ENCODE measurements around the gene CENPQ.

Gene CENPQ

DNA sequence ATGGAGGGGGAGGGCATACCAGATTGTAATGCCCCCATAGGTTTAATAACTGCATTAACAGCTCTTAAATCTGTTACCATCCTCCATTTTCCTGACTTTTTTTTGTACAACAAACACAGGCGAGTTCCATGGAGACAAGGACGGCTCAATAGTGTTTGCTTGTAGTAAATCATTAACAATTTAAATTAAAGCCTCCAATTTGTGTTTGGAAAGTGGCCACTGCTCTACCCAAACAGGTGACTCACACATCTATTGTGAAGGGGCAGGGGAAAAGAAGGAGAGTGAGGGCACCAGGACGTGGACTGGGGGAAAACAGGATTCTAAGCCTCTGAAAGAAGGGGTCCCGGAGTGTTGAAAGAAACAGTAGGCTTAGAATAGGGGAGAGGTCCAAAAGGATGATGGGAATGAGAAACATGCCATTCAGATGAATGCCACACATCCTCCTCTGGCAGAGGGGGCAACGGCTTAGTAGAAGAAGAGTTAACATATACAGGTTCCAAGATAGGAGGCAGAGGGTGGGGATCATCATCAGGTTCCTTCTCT is 43.5 kb downstream of the CENPQ start:
- no peak for DNase-seq

DNA sequence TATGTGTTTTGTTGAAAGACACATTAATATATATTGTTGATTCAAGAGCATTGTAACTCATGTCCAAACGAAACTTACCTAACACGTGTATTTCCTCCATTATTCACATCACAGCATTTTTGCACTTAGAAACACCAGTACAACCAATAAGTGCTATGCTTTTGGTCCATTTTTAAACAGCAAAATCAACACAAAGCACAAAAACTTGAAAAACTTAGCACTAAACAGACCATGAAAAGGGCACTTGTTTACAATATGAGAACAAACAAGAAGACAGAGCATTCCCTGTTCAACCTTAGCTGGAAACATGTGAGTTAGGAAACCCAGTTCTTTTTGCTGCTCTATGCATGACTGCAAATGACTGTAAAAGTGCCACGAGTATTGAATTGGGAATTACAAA is 46.2 kb downstream of the CENPQ start:
- DNase-seq = no peak

DNA sequence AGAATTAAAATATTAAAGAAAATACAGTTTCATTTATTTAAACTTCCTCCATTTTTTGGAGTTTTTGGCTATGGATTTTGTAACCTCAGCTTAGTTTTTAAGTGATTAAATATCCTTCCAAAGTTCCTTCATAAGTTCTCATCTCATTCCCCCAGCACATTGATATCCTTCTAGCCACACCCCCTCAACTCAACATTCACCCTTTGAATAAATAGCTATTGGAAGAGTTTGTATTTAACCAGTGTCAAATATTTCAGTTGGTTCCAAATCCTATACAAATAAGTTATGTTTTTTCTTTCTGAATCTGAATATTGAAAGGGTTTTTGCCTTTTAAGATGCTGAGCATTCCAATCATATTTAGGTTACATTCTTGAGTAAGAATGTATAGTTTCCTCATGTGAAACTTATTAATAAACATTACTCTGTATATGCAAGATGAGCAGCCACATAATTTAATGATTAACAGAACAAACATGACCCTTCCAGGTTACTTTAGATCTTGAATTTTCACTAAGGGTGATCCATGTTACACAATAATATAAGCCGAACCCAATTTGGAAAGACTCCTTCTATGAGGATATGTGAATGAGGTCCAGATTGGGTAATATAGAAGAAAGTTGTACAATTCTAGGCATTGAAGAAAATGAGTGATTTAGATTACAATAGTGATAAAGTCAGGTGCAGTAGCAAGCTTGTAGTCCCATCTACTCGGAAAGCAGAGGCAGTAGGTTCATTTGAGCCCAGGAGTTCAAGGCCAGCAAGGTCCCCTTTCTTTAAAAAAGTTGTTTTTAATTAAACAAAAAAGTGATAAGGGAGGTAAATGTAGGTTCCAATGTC is 50.2 kb downstream of the CENPQ start:
- no peak for DNase-seq

DNA sequence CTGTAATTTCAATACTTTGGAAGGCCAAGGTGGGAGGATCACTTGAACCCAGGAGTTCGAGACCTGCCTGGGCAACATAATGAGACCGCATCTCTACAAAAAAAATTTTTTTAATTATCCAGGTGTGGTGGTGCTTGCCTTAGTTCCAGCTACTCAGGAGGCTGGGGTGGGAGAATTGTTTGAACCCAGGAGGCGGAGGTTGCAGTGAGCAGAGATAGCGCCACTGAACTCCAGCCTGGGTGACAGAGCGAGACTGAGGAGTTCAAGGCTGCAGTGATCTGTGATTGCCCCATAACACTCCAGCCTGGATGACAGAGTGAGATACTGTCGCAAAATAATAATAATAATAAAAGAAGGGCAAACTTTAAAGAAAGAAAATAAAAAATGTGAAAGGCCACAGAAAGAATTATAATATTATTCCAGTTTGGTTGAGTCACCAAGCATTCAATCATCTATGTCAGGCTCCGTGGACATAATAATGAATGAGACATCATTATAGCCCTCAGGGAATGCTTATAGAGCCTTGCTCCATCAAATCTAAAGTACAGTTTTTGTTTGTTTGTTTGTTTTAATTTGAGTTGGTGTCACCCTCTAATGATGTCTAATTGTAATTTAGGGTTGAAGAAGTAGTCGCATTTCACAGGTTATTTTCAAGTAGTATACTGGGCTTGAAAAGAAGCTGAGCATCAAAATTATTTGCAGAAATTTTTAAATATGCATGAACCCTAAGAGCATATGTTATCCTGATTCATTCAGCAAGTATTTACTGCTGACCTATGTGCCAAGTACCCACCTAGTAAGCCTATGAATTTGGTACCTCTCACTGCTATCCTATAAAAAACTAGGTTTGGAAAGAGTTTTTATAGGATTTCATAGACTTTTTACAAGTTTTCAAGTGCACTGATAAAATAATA is 51.7 kb downstream of the CENPQ start:
- DNase-seq = no peak

DNA sequence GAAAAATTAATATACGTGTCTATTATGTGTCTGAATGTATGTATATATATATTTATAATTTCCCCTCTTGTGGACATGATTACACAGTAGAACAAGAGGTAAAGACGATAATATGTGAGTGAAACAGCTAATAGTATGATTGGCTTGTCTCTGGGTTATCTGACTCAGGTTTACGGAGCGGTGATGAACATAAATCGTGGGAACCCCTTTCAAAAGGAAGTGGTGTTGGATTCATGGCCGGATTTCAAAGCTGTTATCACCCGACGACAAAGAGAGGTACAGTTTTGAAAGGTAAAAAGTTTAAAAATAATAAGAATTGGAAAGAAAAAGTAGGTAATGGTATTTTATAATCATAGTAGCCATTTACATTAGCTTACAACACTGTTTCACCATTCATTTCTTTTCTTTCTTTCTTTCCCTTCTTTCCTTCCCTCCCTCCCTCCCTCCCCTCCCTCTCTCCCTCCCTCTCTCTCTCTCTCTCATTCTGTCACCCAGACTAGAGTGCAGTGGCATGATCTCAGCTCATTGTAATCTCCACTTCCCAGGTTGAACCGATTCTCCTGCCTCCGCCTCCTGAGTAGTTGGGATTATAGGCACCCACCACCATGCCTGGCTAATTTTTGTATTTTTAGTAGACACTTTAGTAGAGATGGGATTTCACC is 52.4 kb downstream of the CENPQ start:
- DNase-seq = no peak

DNA sequence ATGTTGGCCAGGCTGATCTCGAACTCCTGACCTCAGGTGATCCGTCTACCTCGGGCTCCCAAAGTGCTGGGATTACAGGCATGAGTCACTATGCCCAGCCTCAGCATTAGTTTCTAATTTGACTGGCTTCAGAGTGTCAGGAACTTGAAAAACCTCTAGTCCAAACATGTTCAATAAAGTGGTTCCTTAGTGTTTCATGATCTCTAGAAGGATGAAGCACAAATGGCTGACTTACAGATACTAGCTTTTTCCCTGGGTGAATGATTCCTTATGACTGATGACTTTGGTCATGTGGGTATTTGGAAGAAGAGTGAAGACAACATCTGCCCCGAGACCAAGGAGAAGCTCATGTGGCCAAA is 53.0 kb downstream of the CENPQ start:
- no peak for DNase-seq

DNA sequence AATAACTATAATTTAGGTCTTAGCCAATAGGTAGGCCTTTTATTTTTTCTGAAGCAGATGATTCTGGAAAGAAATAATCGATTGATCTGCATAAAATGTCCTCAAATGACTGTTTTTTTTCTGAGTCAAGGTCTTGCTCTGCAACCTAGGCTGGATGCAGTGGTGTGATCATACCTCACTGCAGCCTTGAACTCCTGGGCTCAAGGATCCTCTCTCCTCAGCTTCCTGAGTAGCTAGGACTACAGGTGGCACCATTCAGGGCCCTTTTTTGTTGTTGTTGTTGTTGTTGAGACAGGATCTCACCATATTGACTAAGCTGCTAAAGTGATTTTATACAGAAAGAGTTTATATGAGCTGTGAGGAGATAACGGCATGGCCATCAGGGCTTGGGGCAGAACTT is 54.7 kb downstream of the CENPQ start:
- DNase-seq = no peak

DNA sequence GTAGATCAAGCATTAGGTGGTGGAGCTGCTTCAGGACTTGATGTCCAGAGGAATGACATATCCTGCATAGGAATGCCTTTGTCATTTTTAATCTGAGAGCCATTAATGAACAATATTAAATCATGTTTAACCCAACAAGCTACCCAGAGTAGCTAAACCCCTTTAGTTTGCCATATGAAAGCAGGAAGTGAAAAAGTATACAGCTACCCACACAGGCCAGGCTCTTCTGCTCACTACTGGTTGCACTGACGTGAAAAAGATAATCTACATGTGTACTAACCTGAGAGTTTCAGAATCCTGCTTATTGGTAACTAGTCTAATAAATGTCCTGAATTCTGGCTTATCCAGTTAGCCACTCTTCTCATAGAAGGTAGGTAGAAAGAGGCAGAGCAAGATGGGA is 56.5 kb downstream of the CENPQ start:
- DNase-seq = no peak

DNA sequence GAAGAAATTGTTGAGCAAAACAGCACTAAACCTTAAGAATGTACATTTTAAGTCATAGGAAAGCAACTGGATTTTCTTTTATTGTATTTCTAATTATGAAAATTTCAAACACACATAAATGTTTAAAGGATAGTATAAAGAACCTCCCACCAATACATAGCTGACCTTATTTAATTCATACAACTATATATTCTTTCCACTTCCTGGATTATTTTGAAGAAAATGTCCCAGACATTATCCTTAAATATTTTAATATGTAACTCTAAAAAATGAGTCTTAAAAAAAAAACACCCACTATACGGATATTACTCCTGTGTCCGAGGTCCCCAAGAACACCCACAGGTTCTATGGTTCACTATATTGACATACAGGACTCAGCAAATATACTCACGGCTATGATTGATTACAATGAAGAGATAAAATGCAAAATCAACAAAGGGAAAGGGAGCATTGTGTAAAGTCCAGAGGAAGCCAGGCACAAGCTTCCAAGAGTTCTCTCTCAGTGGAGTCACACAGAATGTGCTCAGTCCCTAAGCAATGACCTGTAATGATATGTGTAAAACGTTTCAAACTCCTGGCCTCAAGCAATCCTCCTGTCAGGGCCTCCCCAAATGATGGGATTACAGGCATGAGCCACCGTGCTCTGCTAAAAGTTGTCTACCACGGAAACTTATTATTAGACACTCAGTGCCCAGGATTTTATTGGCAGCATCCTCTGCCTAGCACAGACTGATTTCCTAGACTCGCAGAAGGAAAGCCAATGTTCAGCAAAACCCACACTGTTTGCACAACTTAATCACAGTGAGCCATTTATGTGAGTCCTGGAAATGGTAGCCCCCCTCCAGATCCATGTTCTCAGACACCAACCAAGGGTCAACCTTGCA is 59.8 kb downstream of the CENPQ start:
- no peak for DNase-seq

DNA sequence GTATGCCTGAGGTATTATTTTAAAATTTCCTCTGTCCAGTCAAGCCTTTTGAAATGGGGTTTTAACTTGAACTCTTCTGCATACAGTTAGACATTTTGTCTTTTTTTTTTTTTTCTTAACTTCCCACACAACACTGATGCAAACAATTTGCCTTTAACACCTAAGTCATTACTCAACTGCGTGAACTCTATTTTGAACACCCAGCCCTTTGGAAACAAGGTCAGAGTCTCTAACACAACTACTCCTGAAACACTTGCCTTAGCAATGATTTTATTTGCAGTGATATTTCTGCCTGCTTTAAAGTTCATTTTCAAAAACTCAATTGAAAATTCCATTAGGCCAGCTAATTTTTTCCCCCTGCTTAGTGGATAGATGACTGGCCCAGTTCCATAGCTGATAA is 60.7 kb downstream of the CENPQ start:
- no peak for DNase-seq

DNA sequence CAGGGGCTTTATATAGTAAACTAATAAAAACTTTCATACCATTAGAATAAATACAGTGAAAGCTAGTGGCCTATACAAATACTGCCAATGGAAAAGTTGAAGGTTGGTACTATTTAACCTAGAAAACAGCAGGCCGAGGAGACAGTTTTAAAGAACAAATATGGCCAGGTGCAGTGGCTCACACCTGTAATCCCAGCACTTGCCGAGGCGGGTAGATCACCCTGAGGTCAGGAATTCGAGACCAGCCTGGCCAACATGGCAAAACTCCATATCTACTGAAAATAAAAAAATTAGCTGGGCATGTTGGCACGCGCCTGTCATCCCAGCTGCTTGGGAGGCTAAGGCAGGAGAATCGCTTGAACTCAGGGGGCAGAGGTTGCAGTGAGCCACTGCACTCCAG is 61.4 kb downstream of the CENPQ start:
- no peak for DNase-seq

DNA sequence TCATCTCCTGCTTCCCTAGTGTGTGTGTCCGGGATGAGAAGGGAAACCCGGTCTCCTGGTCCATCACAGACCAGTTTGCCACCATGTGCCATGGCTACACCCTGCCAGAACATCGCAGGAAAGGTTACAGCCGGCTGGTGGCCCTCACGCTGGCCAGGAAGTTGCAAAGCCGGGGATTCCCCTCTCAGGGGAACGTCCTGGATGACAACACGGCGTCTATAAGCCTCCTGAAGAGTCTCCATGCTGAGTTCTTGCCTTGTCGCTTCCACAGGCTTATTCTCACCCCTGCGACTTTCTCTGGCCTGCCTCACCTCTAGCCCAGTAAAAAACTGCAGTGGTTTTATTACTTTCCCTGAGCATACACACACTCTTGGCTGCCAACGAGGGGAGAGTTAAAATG is 63.4 kb downstream of the CENPQ start:
- DNase-seq = no peak

DNA sequence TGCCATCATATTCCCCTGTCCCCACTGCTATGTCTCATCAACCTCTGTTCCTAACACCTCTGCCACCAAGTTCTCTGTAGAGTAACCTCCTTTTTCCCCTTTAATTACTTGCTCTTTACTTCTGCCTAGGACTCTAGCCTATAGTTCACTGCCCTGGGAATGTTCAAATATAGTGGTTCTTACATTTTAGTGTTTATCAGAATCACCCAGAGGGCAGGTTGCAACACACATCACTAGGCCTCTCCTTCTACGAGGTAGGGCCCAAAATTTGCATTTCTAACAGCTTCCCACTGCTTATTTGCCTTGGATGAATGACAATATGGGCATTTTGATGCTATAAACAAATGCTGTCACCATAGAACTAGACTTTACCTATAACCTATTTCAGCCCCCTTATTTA is 64.2 kb downstream of the CENPQ start:
- DNase-seq = no peak

DNA sequence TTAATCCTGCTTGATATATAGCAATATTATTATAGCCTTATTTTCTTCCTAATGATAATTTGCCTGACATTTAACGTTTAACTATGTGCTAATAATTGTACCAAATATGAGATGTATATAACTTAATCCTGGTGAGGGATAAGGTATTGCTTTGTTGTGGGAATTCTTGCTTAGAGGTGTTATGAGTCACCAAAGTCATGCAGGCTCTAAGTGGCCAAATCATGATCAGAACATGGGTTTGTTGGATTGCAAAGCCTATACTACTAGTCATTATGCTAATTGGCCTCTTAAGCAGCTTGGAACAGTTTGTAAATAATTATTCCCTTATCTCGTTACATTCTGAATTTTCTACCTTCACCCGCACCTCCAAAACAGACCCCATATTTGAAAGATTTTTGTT is 65.4 kb downstream of the CENPQ start:
- DNase-seq = no peak

DNA sequence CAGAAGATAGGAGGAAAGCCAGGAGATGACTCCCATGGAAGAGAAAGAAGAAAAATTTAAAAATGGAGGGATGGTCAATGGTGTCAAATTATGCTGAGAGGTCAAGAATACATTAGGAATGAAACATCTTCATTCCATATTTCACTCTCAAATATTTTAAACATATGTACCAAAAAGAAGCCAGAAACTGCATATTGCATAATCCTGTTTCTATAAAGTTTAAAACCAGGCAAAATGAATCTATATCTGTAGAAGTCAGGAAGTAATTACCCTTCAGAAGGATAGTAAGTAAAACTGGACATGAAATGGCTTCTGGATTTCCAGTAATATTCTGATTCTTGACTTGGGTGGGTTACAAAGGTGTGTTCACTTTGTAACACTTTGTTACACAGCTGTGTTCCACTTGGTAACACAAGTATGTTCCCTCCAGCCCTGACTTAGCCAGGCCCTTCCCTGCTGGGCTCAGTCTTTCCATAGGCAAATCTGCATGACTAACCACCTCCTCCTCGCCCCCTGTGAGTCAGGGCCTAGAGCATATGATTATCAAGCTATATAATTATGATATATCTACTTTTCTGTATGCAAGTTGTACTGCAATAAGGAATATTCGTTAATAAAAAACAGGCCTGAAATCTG is 67.1 kb downstream of the CENPQ start:
- no peak for DNase-seq

DNA sequence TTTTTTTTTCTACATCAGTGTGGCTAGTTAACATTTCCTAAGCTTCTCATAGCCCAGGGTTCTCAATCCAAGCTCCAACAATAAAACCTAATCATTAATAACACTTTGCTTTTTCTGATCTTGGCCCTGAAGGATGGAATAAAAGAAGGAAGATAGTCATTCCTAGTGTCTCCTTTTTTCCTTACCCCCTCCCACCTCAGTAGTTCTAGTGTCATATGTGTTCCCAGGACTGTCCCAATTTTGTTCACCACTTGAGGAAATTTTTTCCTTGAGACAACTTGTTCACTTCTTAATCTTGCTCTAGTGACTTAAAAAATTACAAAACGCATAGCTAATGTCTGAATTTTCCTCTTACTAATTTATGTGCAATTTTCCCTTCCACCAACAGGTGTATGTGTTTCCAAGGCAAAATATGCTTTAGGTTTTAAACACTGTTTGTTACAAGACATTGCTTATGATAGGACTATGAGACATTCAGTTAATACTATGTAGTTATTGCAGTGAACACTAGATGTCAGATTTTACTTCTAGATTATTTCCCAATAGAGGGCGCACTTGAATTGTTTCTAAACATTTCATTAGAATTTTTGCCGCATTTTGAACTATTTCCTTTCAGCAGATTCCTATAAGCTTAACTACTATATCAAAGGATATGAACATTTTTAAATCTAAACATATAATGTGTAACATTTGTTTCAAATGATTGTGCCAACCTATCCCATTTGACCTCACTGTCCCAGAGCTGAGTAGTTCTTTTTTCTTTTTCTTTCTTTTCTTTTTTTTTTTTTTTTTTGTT is 68.8 kb downstream of the CENPQ start:
- DNase-seq = no peak

DNA sequence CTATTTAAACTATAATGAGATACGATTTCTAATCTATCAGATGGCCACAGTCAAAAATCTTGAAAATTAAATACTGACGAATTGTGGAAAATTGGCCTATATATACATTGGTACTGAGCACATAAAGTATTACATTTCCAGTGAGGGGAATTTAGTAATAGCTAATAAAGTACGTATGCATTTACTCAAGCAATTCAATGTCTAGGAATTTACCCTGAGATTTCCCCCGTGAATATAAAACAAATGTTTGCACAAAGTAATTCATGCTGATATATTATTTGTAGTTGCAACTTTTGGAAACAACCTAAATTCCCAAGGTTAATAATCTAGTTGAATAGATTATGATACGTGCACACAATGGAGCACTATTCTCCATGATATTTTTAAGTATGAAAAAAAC is 72.6 kb downstream of the CENPQ start:
- DNase-seq = no peak

DNA sequence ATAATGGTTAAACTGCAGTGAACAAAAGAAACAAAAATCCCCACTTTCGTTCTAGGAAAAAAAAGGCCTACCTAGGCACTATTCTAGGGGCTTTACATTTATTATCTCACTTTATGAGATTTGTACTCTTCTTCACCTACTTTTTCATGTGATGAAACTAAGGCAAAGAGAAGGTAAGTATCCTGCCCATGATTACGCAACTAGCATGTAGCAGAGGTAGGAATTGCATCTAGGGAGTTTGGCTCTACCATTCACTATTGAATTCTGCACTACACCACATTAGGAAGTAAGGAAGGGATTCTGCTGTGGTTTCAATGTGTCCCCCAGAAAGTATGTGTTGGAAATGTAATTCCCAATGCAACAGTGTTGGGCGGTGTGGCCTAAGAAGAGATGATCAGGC is 75.9 kb downstream of the CENPQ start:
- no peak for DNase-seq

DNA sequence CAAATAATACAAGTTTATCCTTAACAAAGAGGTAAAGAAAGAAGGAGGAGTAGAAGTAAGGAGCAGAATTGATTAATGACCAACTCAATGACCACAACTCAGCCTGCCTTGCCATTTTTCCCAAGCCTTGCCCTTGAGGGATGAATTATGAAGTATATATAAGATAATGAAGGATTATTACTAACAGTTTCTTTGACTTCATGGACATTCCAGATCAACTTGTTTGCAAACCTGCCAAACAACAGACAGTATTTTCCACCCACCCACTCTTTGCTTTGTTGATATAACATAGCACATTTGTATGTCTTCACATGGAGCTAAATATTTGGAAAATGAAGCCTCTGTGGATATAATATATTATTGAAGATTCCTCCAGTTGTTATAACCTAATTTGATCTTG is 77.4 kb downstream of the CENPQ start:
- no peak for DNase-seq

DNA sequence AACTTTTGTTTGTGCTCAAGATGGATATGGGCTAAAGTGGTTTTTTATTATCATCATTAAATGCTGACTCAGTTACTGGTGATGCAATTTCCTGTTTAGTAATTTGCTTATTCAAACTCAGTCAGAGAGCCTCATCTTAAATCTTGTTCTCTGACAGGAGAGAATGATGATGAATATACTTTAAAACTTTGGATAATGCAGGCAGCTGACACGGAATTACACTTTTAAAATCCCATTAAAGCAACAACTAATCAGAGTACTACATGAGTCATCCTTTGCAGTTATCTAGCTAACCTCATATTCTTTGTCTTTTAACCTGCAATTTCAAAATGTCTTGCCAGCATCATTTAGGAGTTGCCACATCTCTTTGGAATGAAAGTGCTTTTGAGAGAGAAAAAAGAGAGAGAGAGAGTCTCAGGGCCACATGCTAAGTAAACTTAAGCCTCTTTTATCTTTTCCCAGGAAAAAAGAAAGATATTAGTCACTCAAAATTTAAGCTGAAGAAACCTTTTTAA is 78.1 kb downstream of the CENPQ start:
- no peak for DNase-seq

DNA sequence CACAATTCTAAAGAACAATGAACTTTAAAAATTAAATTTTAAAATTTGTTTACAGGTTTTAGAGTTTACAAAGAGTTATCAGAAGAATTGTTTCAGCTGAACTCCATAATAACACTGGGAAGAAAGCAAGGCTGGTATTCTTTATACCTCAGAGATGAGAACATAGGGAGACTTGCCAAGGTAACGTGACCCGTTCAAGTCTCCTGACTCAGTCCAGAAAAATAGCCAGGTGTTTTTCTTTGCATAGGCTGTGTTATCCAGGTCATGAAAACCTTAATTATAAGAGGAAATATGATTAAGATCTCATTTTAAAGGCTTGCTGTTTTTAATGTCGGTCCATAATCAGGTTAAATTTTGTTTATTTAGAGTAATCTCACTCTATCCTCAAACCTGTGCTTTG is 78.8 kb downstream of the CENPQ start:
- no peak for DNase-seq
